Sigmoid colon (tissue), 7 donors: Measurements from ENCODE around the gene KCNIP4. TPM values are rescaled to one million over a fixed set of nuclear protein-coding genes. Genes with fewer than 3 reads are reported as not detected.

Experiments used
- DNase-seq: peaks from one replicate; pipeline ENCODE4 v3.0.0-alpha.2; 2019
- H3K27ac ChIP-seq, 4 donors: fragments of 200-600 bp; sonication (generic); one replicate each; pipeline ENCODE4 v1.5.1; 2016 to 2019; ENCODE audit warnings: mild to moderate bottlenecking in 1 of 4
- H3K27me3 ChIP-seq, 3 donors: fragments of 200-600 bp; sonication (generic); one replicate each; pipeline ENCODE4 v1.5.1; 2019; ENCODE audit warnings: mild to moderate bottlenecking in 1 of 3
- H3K36me3 ChIP-seq, 4 donors: fragments of 200-600 bp; sonication (generic); one replicate each; pipeline ENCODE4 v1.5.1; 2016 to 2019
- H3K4me1 ChIP-seq, 4 donors: fragments of 200-600 bp; sonication (generic); one replicate each; pipeline ENCODE4 v1.5.1; 2017 to 2019
- H3K4me3 ChIP-seq, 4 donors: fragments of 200-600 bp; sonication (generic); one replicate each; pipeline ENCODE4 v1.5.1; 2017 to 2019; ENCODE audit warnings: mild to moderate bottlenecking in 2 of 4, moderate library complexity in 1 of 4
- H3K9me3 ChIP-seq, 4 donors: fragments of 200-600 bp in 3 of 4; sonication (generic) in 3 of 4; one replicate each; pipeline versions ENCODE4 v1.5.1 to v1.6.1; 2013 to 2019
- EP300 ChIP-seq, 4 donors: sonication (generic); formaldehyde crosslinking; IDR thresholded peaks; one replicate each; pipeline ENCODE4 v1.6.1; 2017; ENCODE audit warnings: antibody characterized with exemption in 4 of 4
- POLR2A ChIP-seq, 2 donors: fragments of 450-650 bp; IDR thresholded peaks; one replicate each; pipeline ENCODE4 v1.6.1; 2016; ENCODE audit warnings: antibody characterized with exemption in 2 of 2, mild to moderate bottlenecking in 2 of 2, moderate library complexity in 2 of 2
- POLR2AphosphoS5 ChIP-seq, 4 donors: sonication (generic); formaldehyde crosslinking; IDR thresholded peaks; one replicate each; pipeline ENCODE4 v1.6.1; 2017; ENCODE audit warnings: antibody characterized with exemption in 4 of 4
- WGBS, 2 donors: extraction: QIAGEN DNeasy Blood & Tissue Kit; methylation state at CpG; one replicate each; pipeline ENCODE4 v1.1.7; 2013; 5-methylcytosine and 5-hydroxymethylcytosine counted together
- intact Hi-C: fragments of 100-400 bp; cut with DNase I; formaldehyde crosslinking; loops from one replicate; pipeline ENCODE4 v1.15.1; 2023
- polyA plus RNA-seq, 3 donors: library from polyadenylated mRNA; stranded (reverse); fragments of 200-250 nt; gene quantifications; one replicate each; pipeline ENCODE4 v1.2.3, GENCODE V29; 2013
- total RNA-seq, 4 donors: library from RNA; depleted of rRNA; stranded (reverse); fragments of >200 nt; gene quantifications; one replicate each; pipeline ENCODE4 v1.1.0, GENCODE V29; 2016
- TF ChIP-seq, protein P1 (sequence below), 4 experiments: fragments of 450-650 bp in 3 of 4; fragments of 200-600 bp in 1 of 4; IDR thresholded peaks; one replicate each; pipeline ENCODE4 v1.5.1; 2016 to 2019; ENCODE audit warnings: antibody characterized with exemption in 4 of 4, mild to moderate bottlenecking in 3 of 4, moderate library complexity in 2 of 4
- donor health status: healthy with polysubstance abuse.
- donor health status: Bipolar disorder and iron deficiency.
- donor health status: healthy.

Gene KCNIP4
- total and polyA plus RNA-seq, 7 donors, result 0.60 to 28.5 (median 14.0) TPM; not detected in 1

DNA sequence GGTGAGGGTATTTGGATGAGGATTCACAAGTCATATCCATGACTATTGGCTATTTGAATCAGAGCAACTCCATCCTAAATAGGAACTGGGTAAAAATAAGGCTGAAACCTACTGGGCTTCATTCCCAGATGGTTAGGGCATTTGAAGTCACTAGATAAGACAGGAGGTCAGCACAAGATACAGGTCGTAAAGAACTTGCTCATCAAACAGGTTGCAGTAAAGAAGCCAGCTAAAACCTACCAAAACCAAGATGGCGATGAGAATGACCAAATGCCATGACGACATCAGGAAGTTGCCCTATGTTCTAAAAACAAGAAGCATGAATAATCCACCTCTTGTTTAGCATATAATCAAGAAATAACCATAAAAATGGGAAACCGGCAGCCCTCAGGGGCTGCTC is 1023.4 kb downstream of the KCNIP4 start:
- DNase-seq, result no peak
- H3K36me3 ChIP-seq, result no peaks in the 10 kb centered on the region
- no peaks in the 10 kb centered on the region for H3K27me3 ChIP-seq
- H3K4me3 ChIP-seq, result no peak overlapping the region
- no peaks in the 10 kb centered on the region for H3K9me3 ChIP-seq
- TF ChIP-seq, protein P1, sequence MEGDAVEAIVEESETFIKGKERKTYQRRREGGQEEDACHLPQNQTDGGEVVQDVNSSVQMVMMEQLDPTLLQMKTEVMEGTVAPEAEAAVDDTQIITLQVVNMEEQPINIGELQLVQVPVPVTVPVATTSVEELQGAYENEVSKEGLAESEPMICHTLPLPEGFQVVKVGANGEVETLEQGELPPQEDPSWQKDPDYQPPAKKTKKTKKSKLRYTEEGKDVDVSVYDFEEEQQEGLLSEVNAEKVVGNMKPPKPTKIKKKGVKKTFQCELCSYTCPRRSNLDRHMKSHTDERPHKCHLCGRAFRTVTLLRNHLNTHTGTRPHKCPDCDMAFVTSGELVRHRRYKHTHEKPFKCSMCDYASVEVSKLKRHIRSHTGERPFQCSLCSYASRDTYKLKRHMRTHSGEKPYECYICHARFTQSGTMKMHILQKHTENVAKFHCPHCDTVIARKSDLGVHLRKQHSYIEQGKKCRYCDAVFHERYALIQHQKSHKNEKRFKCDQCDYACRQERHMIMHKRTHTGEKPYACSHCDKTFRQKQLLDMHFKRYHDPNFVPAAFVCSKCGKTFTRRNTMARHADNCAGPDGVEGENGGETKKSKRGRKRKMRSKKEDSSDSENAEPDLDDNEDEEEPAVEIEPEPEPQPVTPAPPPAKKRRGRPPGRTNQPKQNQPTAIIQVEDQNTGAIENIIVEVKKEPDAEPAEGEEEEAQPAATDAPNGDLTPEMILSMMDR (IDR thresholded peaks at IDR 0.05), result no peak
- TF ChIP-seq EP300 (IDR thresholded peaks at IDR 0.05), result no peak
- no peak for TF ChIP-seq POLR2AphosphoS5 (IDR thresholded peaks at IDR 0.05)
- TF ChIP-seq POLR2A (IDR thresholded peaks at IDR 0.05), result no peak
- WGBS, 2 donors, result 77 to 86% methylated on average over 4 of the region's 4 CpGs
- intact Hi-C loops, result no loop called here
- peaks cover 0 to 11% (median 0%) of the 10 kb centered on the region in 4 donors for H3K4me1 ChIP-seq
- no peak overlapping the region for H3K27ac ChIP-seq

DNA sequence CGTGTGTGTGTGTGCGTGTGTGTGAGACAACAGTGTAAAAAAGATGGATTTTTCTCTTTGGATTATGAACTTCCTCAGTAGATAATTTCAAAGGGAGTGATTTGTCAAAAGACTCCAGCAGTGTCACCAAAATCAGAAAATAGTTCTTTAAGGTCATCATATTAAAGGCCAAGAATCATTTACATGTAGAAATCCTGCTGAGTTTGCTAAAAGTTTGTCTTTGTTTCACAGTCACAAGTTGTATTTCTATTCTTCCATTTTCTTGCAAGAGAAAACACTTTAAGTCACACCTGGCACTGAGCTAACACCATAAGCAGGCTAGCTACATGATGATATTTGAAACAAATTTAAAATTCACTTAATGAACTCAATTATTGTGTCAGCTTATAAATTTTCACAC is 1025.6 kb downstream of the KCNIP4 start:
- no peaks in the 10 kb centered on the region for H3K36me3 ChIP-seq
- no peaks in the 10 kb centered on the region for H3K27me3 ChIP-seq
- 92% methylated on average over 2 of the region's 2 CpGs for whole genome bisulfite sequencing, 2 donors
- intact Hi-C loops, result no loop called here
- no peak overlapping the region for H3K4me3 ChIP-seq
- TF ChIP-seq, protein P1 (IDR thresholded peaks at IDR 0.05), result no peak
- TF ChIP-seq POLR2A (IDR thresholded peaks at IDR 0.05), result no peak
- no peak for DNase-seq
- no peaks in the 10 kb centered on the region for H3K9me3 ChIP-seq
- peaks cover 0 to 11% (median 0%) of the 10 kb centered on the region in 4 donors for H3K4me1 ChIP-seq
- H3K27ac ChIP-seq, result no peak overlapping the region

DNA sequence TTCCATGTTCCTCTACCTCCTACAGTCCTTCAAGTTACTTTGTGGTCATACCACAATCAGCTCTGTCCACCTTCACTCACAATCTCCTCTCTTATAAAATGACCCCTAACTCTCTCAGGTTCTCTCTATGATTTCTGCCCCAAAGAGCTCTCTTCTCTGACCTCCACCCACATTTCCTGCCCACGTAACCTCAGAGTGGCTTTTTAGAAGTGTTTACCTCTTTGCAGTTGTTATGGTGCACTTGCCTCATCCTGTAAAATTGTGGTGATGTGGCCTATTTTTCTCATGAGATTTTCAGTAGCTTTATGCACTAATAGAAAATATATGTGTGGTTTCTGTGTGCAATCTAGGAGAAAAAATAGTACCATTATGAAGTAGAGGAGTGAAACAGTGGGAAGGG is 1032.5 kb downstream of the KCNIP4 start:
- Histone ChIP-seq H3K4me1 (no peaks in the 10 kb centered on the region), H3K27ac (no peak overlapping the region), H3K27me3 (no peaks in the 10 kb centered on the region), H3K36me3 (no peaks in the 10 kb centered on the region), H3K4me3 (no peak overlapping the region), H3K9me3 (no peaks in the 10 kb centered on the region)
- 31 to 67% methylated on average over 1 of the region's 1 CpG for WGBS, 2 donors
- DNase-seq, result no peak
- intact Hi-C loops, result no loop called here
- TF ChIP-seq POLR2AphosphoS5 (IDR thresholded peaks at IDR 0.05) (no peak), EP300 (IDR thresholded peaks at IDR 0.05) (no peak), POLR2A (IDR thresholded peaks at IDR 0.05) (no peak)
- TF ChIP-seq, protein P1 (IDR thresholded peaks at IDR 0.05), result no peak

DNA sequence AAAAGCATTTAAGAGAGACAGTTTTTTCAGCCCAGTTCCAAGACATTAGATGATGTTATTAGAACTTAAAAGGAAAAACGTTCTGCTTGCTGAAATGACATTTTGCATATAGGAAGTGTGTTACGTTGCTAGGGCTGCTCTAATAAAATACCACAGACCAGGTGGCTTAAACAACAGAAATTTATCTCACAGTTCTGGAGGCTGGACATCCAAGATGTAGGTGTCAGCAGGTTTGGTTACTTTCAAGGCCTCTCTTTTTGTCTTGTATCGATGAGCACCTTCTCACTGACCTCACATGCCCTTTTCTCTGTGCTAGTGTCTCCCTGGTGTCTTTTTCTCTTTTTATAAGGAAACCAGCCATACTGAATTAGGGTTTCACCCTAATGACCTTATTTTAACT is 1043.6 kb downstream of the KCNIP4 start:
- H3K4me3 ChIP-seq, result no peak overlapping the region
- H3K27ac ChIP-seq, result no peak overlapping the region
- WGBS, 2 donors, result 70 to 74% methylated on average over 3 of the region's 3 CpGs
- intact Hi-C loops, result no loop called here
- no peaks in the 10 kb centered on the region for H3K36me3 ChIP-seq
- H3K27me3 ChIP-seq, result no peaks in the 10 kb centered on the region
- no peaks in the 10 kb centered on the region for H3K9me3 ChIP-seq
- no peak for DNase-seq
- H3K4me1 ChIP-seq, result peaks cover 0 to 18% (median 3%) of the 10 kb centered on the region in 4 donors
- TF ChIP-seq, protein P1 (IDR thresholded peaks at IDR 0.05), result no peak
- TF ChIP-seq POLR2AphosphoS5 (IDR thresholded peaks at IDR 0.05), result no peak
- no peak for TF ChIP-seq EP300 (IDR thresholded peaks at IDR 0.05)
- no peak for TF ChIP-seq POLR2A (IDR thresholded peaks at IDR 0.05)

DNA sequence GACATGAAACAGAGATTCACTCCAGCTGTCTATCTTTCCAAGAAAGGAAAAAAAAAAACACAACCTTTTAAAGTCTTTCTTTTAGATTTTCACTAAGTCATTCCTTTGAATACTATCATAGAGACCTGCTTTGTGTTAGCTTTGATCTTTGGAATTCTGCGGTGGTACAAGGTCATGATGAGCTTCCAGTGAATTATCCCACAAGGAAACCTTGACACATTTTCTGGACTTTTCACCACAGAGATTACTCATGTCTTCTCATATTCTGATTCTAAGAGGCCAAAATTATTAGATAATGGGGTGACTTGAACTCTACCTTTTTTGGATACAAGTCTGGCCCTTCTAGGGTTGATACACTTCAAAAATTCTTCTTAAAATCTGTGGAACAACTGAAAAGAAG is 1046.7 kb downstream of the KCNIP4 start:
- Histone ChIP-seq H3K27me3 (no peaks in the 10 kb centered on the region), H3K36me3 (no peaks in the 10 kb centered on the region), H3K4me1 (peaks cover 0 to 19% (median 3%) of the 10 kb centered on the region in 4 donors), H3K4me3 (no peak overlapping the region), H3K27ac (no peak overlapping the region), H3K9me3 (no peaks in the 10 kb centered on the region)
- WGBS, 2 donors, result 91% methylated on average over 1 of the region's 1 CpG
- no peak for DNase-seq
- no peak for TF ChIP-seq POLR2AphosphoS5 (IDR thresholded peaks at IDR 0.05)
- TF ChIP-seq EP300 (IDR thresholded peaks at IDR 0.05), result no peak
- TF ChIP-seq POLR2A (IDR thresholded peaks at IDR 0.05), result no peak
- TF ChIP-seq, protein P1 (IDR thresholded peaks at IDR 0.05), result no peak
- intact Hi-C loops, result no loop called here
